ENCODE data around the gene CYP4A22. TPM values are rescaled to one million over a fixed set of nuclear protein-coding genes. Genes with fewer than 3 reads are reported as not detected.

CYP4A22 gene
- total and polyA plus RNA-seq, 9 of the 15 experiments (the other 6 are each of a cell fraction or from before 2014, with no cell fraction given), result 0.07 TPM; not detected in 8

- TF ChIP-seq ZNF121 (CRISPR knock-in tag; conservative IDR thresholded peaks at IDR 0.05) (no peak), TRIM28 (IDR thresholded peaks at IDR 0.05) (no peak), IRF1 (CRISPR knock-in tag; IDR thresholded peaks at IDR 0.05; ENCODE audit: borderline replicate concordance) (no peak), ZNF551 (CRISPR knock-in tag; IDR thresholded peaks at IDR 0.05) (no peak), ZNF197 (CRISPR knock-in tag; IDR thresholded peaks at IDR 0.05; ENCODE audit: low read depth) (no peak), FOS (IDR thresholded peaks at IDR 0.05; ENCODE audit: extremely low read depth, insufficient read length) (no peak), ZNF280B (CRISPR knock-in tag; IDR thresholded peaks at IDR 0.05) (no peak), ZNF655 (CRISPR knock-in tag; IDR thresholded peaks at IDR 0.05) (no peak), ZC3H8 (IDR thresholded peaks at IDR 0.05) (no peak), POU5F1 (IDR thresholded peaks at IDR 0.05; ENCODE audit: borderline replicate concordance, low read depth, low read length, partially characterized antibody) (no peak), PURB (CRISPR knock-in tag; IDR thresholded peaks at IDR 0.05; ENCODE audit: low read depth) (no peak), POLR3A (IDR thresholded peaks at IDR 0.05; ENCODE audit: borderline replicate concordance, extremely low read depth, insufficient read depth, insufficient read length) (no peak), POLR2AphosphoS5 (IDR thresholded peaks at IDR 0.05; ENCODE audit: control insufficient read depth, insufficient read depth, low read depth, low read length) (no peak), BMI1 (IDR thresholded peaks at IDR 0.05; ENCODE audit: low read length) (no peak), USF2 (CRISPR knock-in tag; IDR thresholded peaks at IDR 0.05) (peak; percentile 16; the same call in 1 of the 2 replicates), SIRT6 (IDR thresholded peaks at IDR 0.05; ENCODE audit: low read depth, low read length) (no peak), HDGF (IDR thresholded peaks at IDR 0.05) (0 out of 2 replicates have a peak, but pooled peaks have one; percentile 29)
- TF ChIP-seq, protein P1, sequence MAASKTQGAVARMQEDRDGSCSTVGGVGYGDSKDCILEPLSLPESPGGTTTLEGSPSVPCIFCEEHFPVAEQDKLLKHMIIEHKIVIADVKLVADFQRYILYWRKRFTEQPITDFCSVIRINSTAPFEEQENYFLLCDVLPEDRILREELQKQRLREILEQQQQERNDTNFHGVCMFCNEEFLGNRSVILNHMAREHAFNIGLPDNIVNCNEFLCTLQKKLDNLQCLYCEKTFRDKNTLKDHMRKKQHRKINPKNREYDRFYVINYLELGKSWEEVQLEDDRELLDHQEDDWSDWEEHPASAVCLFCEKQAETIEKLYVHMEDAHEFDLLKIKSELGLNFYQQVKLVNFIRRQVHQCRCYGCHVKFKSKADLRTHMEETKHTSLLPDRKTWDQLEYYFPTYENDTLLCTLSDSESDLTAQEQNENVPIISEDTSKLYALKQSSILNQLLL (CRISPR knock-in tag; IDR thresholded peaks at IDR 0.05; ENCODE audit: borderline replicate concordance), result no peak
- TF ChIP-seq, protein P2, sequence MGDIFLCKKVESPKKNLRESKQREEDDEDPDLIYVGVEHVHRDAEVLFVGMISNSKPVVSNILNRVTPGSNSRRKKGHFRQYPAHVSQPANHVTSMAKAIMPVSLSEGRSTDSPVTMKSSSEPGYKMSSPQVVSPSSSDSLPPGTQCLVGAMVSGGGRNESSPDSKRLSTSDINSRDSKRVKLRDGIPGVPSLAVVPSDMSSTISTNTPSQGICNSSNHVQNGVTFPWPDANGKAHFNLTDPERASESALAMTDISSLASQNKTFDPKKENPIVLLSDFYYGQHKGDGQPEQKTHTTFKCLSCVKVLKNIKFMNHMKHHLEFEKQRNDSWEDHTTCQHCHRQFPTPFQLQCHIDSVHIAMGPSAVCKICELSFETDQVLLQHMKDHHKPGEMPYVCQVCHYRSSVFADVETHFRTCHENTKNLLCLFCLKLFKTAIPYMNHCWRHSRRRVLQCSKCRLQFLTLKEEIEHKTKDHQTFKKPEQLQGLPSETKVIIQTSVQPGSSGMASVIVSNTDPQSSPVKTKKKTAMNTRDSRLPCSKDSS (IDR thresholded peaks at IDR 0.05; ENCODE audit: low read depth, partially characterized antibody), result no peak
These were observed 52.7 kb downstream of the CYP4A22 start, which contains the start of gene PDZK1IP1 (continued) for GRCh38 chr1:47189844-47190508.

All from K562 (cell line).